Measurements from ENCODE around the gene SOAT2.

The SOAT2 gene

GRCh38 chr12:53060721-53061276, 42.5 kb upstream of the SOAT2 start:
- Histone ChIP-seq H3K4me3 (ENCODE audit: low read length) (no peak overlapping the region), H3K4me1 (ENCODE audit: insufficient read depth, low read length) (no peaks in the 10 kb centered on the region), H3K27me3 (ENCODE audit: insufficient read depth, low read length) (peaks cover 5% of the 10 kb centered on the region; the same call in 1 of the 2 replicates), H3K36me3 (ENCODE audit: insufficient read depth, low read depth, low read length) (no peaks in the 10 kb centered on the region), H3K27ac (ENCODE audit: low read length) (no peak overlapping the region), H3K9ac (ENCODE audit: low read depth, low read length) (no peak overlapping the region), H3K9me3 (ENCODE audit: insufficient read depth, low read depth, low read length) (no peaks in the 10 kb centered on the region)

- no peaks in the 10 kb centered on the region for H3K4me1 ChIP-seq (ENCODE audit: insufficient read depth, low read length)
- H3K36me3 ChIP-seq (ENCODE audit: insufficient read depth, low read depth, low read length) = no peaks in the 10 kb centered on the region
- H3K27me3 ChIP-seq (ENCODE audit: insufficient read depth, low read length) = peaks cover 4% of the 10 kb centered on the region; the same call in 1 of the 2 replicates
- no peak overlapping the region for H3K27ac ChIP-seq (ENCODE audit: low read length)
- no peak overlapping the region for H3K9ac ChIP-seq (ENCODE audit: low read depth, low read length)
- no peak overlapping the region for H3K4me3 ChIP-seq (ENCODE audit: low read length)
- H3K9me3 ChIP-seq (ENCODE audit: insufficient read depth, low read depth, low read length) = no peaks in the 10 kb centered on the region
Observed at GRCh38 chr12:53061404-53062010, 41.8 kb upstream of the SOAT2 start.

- H3K27me3 ChIP-seq (ENCODE audit: insufficient read depth, low read length) = no peaks in the 10 kb centered on the region; the same call in 1 of the 2 replicates
- H3K36me3 ChIP-seq (ENCODE audit: insufficient read depth, low read depth, low read length) = no peaks in the 10 kb centered on the region
- no peak overlapping the region for H3K4me3 ChIP-seq (ENCODE audit: low read length)
- H3K9me3 ChIP-seq (ENCODE audit: insufficient read depth, low read depth, low read length) = no peaks in the 10 kb centered on the region
- H3K9ac ChIP-seq (ENCODE audit: low read depth, low read length) = no peak overlapping the region
- no peaks in the 10 kb centered on the region for H3K4me1 ChIP-seq (ENCODE audit: insufficient read depth, low read length)
- H3K27ac ChIP-seq (ENCODE audit: low read length) = no peak overlapping the region
Observed at GRCh38 chr12:53062011-53062961, 41.0 kb upstream of the SOAT2 start.

- H3K27ac ChIP-seq (ENCODE audit: low read length) = no peak overlapping the region
- no peaks in the 10 kb centered on the region for H3K9me3 ChIP-seq (ENCODE audit: insufficient read depth, low read depth, low read length)
- H3K36me3 ChIP-seq (ENCODE audit: insufficient read depth, low read depth, low read length) = no peaks in the 10 kb centered on the region
- H3K27me3 ChIP-seq (ENCODE audit: insufficient read depth, low read length) = no peaks in the 10 kb centered on the region; the same call in 1 of the 2 replicates
- H3K9ac ChIP-seq (ENCODE audit: low read depth, low read length) = no peak overlapping the region
- H3K4me3 ChIP-seq (ENCODE audit: low read length) = no peak overlapping the region
- no peaks in the 10 kb centered on the region for H3K4me1 ChIP-seq (ENCODE audit: insufficient read depth, low read length)
Observed at GRCh38 chr12:53062977-53063707, 40.1 kb upstream of the SOAT2 start.

GRCh38 chr12:53063708-53064612, 39.3 kb upstream of the SOAT2 start:
- Histone ChIP-seq H3K36me3 (ENCODE audit: insufficient read depth, low read depth, low read length) (no peaks in the 10 kb centered on the region), H3K9me3 (ENCODE audit: insufficient read depth, low read depth, low read length) (no peaks in the 10 kb centered on the region), H3K4me1 (ENCODE audit: insufficient read depth, low read length) (no peaks in the 10 kb centered on the region), H3K27ac (ENCODE audit: low read length) (no peak overlapping the region), H3K9ac (ENCODE audit: low read depth, low read length) (no peak overlapping the region), H3K4me3 (ENCODE audit: low read length) (no peak overlapping the region), H3K27me3 (ENCODE audit: insufficient read depth, low read length) (no peaks in the 10 kb centered on the region)

- no peaks in the 10 kb centered on the region for H3K27me3 ChIP-seq (ENCODE audit: insufficient read depth, low read length)
- H3K9ac ChIP-seq (ENCODE audit: low read depth, low read length) = no peak overlapping the region
- H3K27ac ChIP-seq (ENCODE audit: low read length) = no peak overlapping the region
- H3K36me3 ChIP-seq (ENCODE audit: insufficient read depth, low read depth, low read length) = no peaks in the 10 kb centered on the region
- H3K4me3 ChIP-seq (ENCODE audit: low read length) = no peak overlapping the region
- H3K4me1 ChIP-seq (ENCODE audit: insufficient read depth, low read length) = no peaks in the 10 kb centered on the region; the same call in 1 of the 2 replicates
- H3K9me3 ChIP-seq (ENCODE audit: insufficient read depth, low read depth, low read length) = no peaks in the 10 kb centered on the region
Observed at GRCh38 chr12:53064613-53065436, 38.5 kb upstream of the SOAT2 start.

- Histone ChIP-seq H3K9me3 (ENCODE audit: insufficient read depth, low read depth, low read length) (no peaks in the 10 kb centered on the region), H3K4me3 (ENCODE audit: low read length) (no peak overlapping the region), H3K4me1 (ENCODE audit: insufficient read depth, low read length) (no peaks in the 10 kb centered on the region; the same call in 1 of the 2 replicates), H3K27me3 (ENCODE audit: insufficient read depth, low read length) (no peaks in the 10 kb centered on the region), H3K27ac (ENCODE audit: low read length) (no peak overlapping the region), H3K36me3 (ENCODE audit: insufficient read depth, low read depth, low read length) (no peaks in the 10 kb centered on the region), H3K9ac (ENCODE audit: low read depth, low read length) (no peak overlapping the region)
Observed at GRCh38 chr12:53065470-53065869, 37.8 kb upstream of the SOAT2 start.

GRCh38 chr12:53065975-53066931, 37.0 kb upstream of the SOAT2 start:
- H3K4me1 ChIP-seq (ENCODE audit: insufficient read depth, low read length) = no peaks in the 10 kb centered on the region; the same call in 1 of the 2 replicates
- H3K4me3 ChIP-seq (ENCODE audit: low read length) = no peak overlapping the region
- no peaks in the 10 kb centered on the region for H3K27me3 ChIP-seq (ENCODE audit: insufficient read depth, low read length)
- H3K27ac ChIP-seq (ENCODE audit: low read length) = no peak overlapping the region
- no peak overlapping the region for H3K9ac ChIP-seq (ENCODE audit: low read depth, low read length)
- H3K36me3 ChIP-seq (ENCODE audit: insufficient read depth, low read depth, low read length) = no peaks in the 10 kb centered on the region
- H3K9me3 ChIP-seq (ENCODE audit: insufficient read depth, low read depth, low read length) = no peaks in the 10 kb centered on the region

- Histone ChIP-seq H3K36me3 (ENCODE audit: insufficient read depth, low read depth, low read length) (no peaks in the 10 kb centered on the region), H3K27me3 (ENCODE audit: insufficient read depth, low read length) (no peaks in the 10 kb centered on the region), H3K4me3 (ENCODE audit: low read length) (no peak overlapping the region), H3K9ac (ENCODE audit: low read depth, low read length) (no peak overlapping the region), H3K4me1 (ENCODE audit: insufficient read depth, low read length) (peaks cover 4% of the 10 kb centered on the region; the same call in 1 of the 2 replicates), H3K9me3 (ENCODE audit: insufficient read depth, low read depth, low read length) (no peaks in the 10 kb centered on the region), H3K27ac (ENCODE audit: low read length) (no peak overlapping the region)
Observed at GRCh38 chr12:53067074-53067992, 36.0 kb upstream of the SOAT2 start.

Data from iPS-20b (cell line).